VCaP (cell line): ENCODE results near the gene MARCO.
"Not testable (repeated sequence)": the region's sequence is repeated elsewhere in the genome, so short reads cannot be mapped to it uniquely, and the experiment has no call there.

Experiments
- H3K27ac ChIP-seq: fragments of 450-650 bp; 2 replicates; pipeline ENCODE4 v1.5.1; 2017
- CTCF ChIP-seq: fragments of 450-650 bp; conservative IDR thresholded peaks from 2 replicates; pipeline ENCODE4 v1.5.1; 2017; ENCODE audit warnings: mild to moderate bottlenecking, moderate library complexity

MARCO gene

GRCh38 chr2:118991554-118991953 is 49.6 kb downstream of the MARCO start:
- no peak for TF ChIP-seq CTCF
- H3K27ac ChIP-seq: no peak overlapping the region

GRCh38 chr2:118992740-118993391 is 50.9 kb downstream of the MARCO start:
- H3K27ac ChIP-seq: no peak overlapping the region
- no peak for TF ChIP-seq CTCF

GRCh38 chr2:118993392-118993752 is 51.4 kb downstream of the MARCO start:
- TF ChIP-seq CTCF: no peak
- no peak overlapping the region for H3K27ac ChIP-seq

- TF ChIP-seq CTCF: no peak
- H3K27ac ChIP-seq: no peak overlapping the region
These were observed 52.2 kb downstream of the MARCO start for GRCh38 chr2:118994172-118994700.

GRCh38 chr2:118994778-118995177 is 52.8 kb downstream of the MARCO start:
- H3K27ac ChIP-seq: no peak overlapping the region
- TF ChIP-seq CTCF: no peak

GRCh38 chr2:119003856-119004255 is 61.9 kb downstream of the MARCO start:
- not testable (repeated sequence) for H3K27ac ChIP-seq

GRCh38 chr2:119004602-119005001 is 62.6 kb downstream of the MARCO start:
- no peak for TF ChIP-seq CTCF
- H3K27ac ChIP-seq: no peak overlapping the region

- no peak for TF ChIP-seq CTCF
- H3K27ac ChIP-seq: no peak overlapping the region
These were observed 63.1 kb downstream of the MARCO start for GRCh38 chr2:119005051-119005450.
